MM.1S (cell line): Measurements from ENCODE around the gene GGNBP2.

Experiments used
- CTCF ChIP-seq: fragments of 300-600 bp; sonication (generic); IDR thresholded peaks from 2 replicates; pipeline ENCODE4 v1.5.1; 2016; ENCODE audit warnings: antibody characterized with exemption, low read length, mixed read lengths
- EZH2 ChIP-seq: fragments of 300-600 bp; sonication (generic); optimal IDR thresholded peaks from 2 replicates; pipeline ENCODE3; 2017; ENCODE audit warnings: low read depth, mild to moderate bottlenecking, antibody characterized with exemption, low read length, mixed read lengths
- EZH2phosphoT487 ChIP-seq: fragments of 300-600 bp; sonication (generic); IDR thresholded peaks from 2 replicates; pipeline ENCODE4 v1.6.1; 2018; ENCODE audit warnings: antibody characterized with exemption, low read length

- TF ChIP-seq CTCF (no peak), EZH2phosphoT487 (no peak), EZH2 (no peak)
Measured at GRCh38 chr17:36597866-36598777, 53.4 kb downstream of the GGNBP2 start.
